ENCODE data around the gene MED13. TPM values are rescaled to one million over a fixed set of nuclear protein-coding genes. Genes with fewer than 3 reads are reported as not detected.

The MED13 gene
- total and polyA plus RNA-seq, 7 donors: 9.0 to 60.7 (median 46.0) TPM

GRCh38 chr17:62030264-62030663 is 34.8 kb downstream of the MED13 start:
- no peak overlapping the region for H3K4me3 ChIP-seq
- TF ChIP-seq, protein P1, sequence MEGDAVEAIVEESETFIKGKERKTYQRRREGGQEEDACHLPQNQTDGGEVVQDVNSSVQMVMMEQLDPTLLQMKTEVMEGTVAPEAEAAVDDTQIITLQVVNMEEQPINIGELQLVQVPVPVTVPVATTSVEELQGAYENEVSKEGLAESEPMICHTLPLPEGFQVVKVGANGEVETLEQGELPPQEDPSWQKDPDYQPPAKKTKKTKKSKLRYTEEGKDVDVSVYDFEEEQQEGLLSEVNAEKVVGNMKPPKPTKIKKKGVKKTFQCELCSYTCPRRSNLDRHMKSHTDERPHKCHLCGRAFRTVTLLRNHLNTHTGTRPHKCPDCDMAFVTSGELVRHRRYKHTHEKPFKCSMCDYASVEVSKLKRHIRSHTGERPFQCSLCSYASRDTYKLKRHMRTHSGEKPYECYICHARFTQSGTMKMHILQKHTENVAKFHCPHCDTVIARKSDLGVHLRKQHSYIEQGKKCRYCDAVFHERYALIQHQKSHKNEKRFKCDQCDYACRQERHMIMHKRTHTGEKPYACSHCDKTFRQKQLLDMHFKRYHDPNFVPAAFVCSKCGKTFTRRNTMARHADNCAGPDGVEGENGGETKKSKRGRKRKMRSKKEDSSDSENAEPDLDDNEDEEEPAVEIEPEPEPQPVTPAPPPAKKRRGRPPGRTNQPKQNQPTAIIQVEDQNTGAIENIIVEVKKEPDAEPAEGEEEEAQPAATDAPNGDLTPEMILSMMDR (IDR thresholded peaks at IDR 0.05): no peak
- no peak for TF ChIP-seq POLR2AphosphoS5 (IDR thresholded peaks at IDR 0.05)
- TF ChIP-seq EP300 (IDR thresholded peaks at IDR 0.05): no peak
- no peak for TF ChIP-seq POLR2A (IDR thresholded peaks at IDR 0.05)
- 97 to 98% methylated on average over 6 of the region's 6 CpGs for WGBS, 2 donors
- H3K4me1 ChIP-seq: peaks cover 0 to 6% (median 0%) of the 10 kb centered on the region in 4 donors
- H3K9me3 ChIP-seq: no peaks in the 10 kb centered on the region
- H3K27me3 ChIP-seq: no peaks in the 10 kb centered on the region
- intact Hi-C loops (cut with DNase I): no loop called here
- no peak for DNase-seq
- H3K27ac ChIP-seq: no peak overlapping the region
- peaks cover 25 to 91% (median 40%) of the 10 kb centered on the region in 4 donors for H3K36me3 ChIP-seq

GRCh38 chr17:62024866-62025265 is 40.2 kb downstream of the MED13 start:
- H3K27me3 ChIP-seq: no peaks in the 10 kb centered on the region
- peaks cover 0 to 6% (median 0%) of the 10 kb centered on the region in 4 donors for H3K4me1 ChIP-seq
- TF ChIP-seq POLR2AphosphoS5 (IDR thresholded peaks at IDR 0.05) (no peak), EP300 (IDR thresholded peaks at IDR 0.05) (no peak), POLR2A (IDR thresholded peaks at IDR 0.05) (no peak)
- TF ChIP-seq, protein P1 (IDR thresholded peaks at IDR 0.05): no peak
- peaks cover 16 to 83% (median 41%) of the 10 kb centered on the region in 4 donors for H3K36me3 ChIP-seq
- DNase-seq: no peak
- WGBS, 2 donors: 78 to 96% methylated on average over 2 of the region's 2 CpGs
- intact Hi-C loops (cut with DNase I): no loop called here
- H3K27ac ChIP-seq: no peak overlapping the region
- no peaks in the 10 kb centered on the region for H3K9me3 ChIP-seq
- no peak overlapping the region for H3K4me3 ChIP-seq

DNA sequence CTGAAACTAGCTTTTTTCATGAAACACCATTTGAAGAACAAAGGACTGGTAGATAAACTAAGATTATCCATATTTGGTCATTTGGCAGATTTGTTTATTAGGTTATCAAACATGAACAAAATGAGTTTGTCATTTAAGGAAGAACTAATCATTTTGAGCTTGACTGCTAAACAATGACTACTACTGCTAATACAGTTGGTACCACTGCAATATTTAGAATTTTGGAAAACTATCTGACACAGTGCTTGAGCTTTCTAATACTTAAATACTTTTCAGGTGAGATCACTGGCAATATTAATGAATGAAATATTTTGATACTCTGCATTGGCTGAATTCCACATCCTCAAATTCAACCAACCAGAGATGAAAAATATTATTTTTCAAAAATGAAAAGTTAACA is 47.2 kb downstream of the MED13 start:
- TF ChIP-seq, protein P1 (IDR thresholded peaks at IDR 0.05): no peak
- TF ChIP-seq POLR2AphosphoS5 (IDR thresholded peaks at IDR 0.05) (no peak), POLR2A (IDR thresholded peaks at IDR 0.05) (no peak)
- Histone ChIP-seq H3K4me1 (peaks cover 0 to 8% (median 0%) of the 10 kb centered on the region in 4 donors), H3K4me3 (no peak overlapping the region), H3K27me3 (no peaks in the 10 kb centered on the region), H3K36me3 (peaks cover 0 to 63% (median 10%) of the 10 kb centered on the region in 4 donors), H3K27ac (no peak overlapping the region), H3K9me3 (no peaks in the 10 kb centered on the region)
- no peak for DNase-seq
- intact Hi-C loops (cut with DNase I): no loop called here

GRCh38 chr17:62017496-62017895 is 47.6 kb downstream of the MED13 start:
- no peak for DNase-seq

More at GRCh38 chr17:62017496-62017895, 47.6 kb downstream of the MED13 start:
- Histone ChIP-seq H3K9me3 (no peaks in the 10 kb centered on the region), H3K27me3 (no peaks in the 10 kb centered on the region), H3K4me1 (peaks cover 0 to 8% (median 0%) of the 10 kb centered on the region in 4 donors), H3K27ac (no peak overlapping the region), H3K36me3 (peaks cover 0 to 63% (median 8%) of the 10 kb centered on the region in 4 donors), H3K4me3 (no peak overlapping the region)
- intact Hi-C loops (cut with DNase I): no loop called here
- WGBS, 2 donors: 100% methylated on average over 1 of the region's 1 CpG
- TF ChIP-seq POLR2AphosphoS5 (IDR thresholded peaks at IDR 0.05) (no peak), POLR2A (IDR thresholded peaks at IDR 0.05) (no peak), EP300 (IDR thresholded peaks at IDR 0.05) (no peak)
- TF ChIP-seq, protein P1 (IDR thresholded peaks at IDR 0.05): no peak

Data from sigmoid colon (tissue), 7 donors.